Muscle of arm (tissue), 12 donors: ENCODE measurements around the gene PRKCE. TPM values are rescaled to one million over a fixed set of nuclear protein-coding genes. Genes with fewer than 3 reads are reported as not detected.
A peak's percentile ranks its signal among the peaks of the same experiment; 100 is the strongest.
"Not testable (repeated sequence)": the region's sequence is repeated elsewhere in the genome, so short reads cannot be mapped to it uniquely, and the experiment has no call there.

Experiments used
- DNase-seq: peaks from one replicate; pipeline ENCODE4 v3.0.0-alpha.2; 2013
- polyA plus RNA-seq, 12 donors: library from polyadenylated mRNA; unstranded; fragments of 120-200 nt; gene quantifications; one replicate each; pipeline ENCODE4 v1.2.1, GENCODE V29; 2013; ENCODE audit not compliant: insufficient read length in 12 of 12

PRKCE gene
- polyA plus RNA-seq, 12 donors: 4.5 to 17.3 (median 5.4) TPM; not detected in 1

GRCh38 chr2:45888167-45888566 lies 236.7 kb downstream of the PRKCE start:
- DNase-seq: no peak

DNA sequence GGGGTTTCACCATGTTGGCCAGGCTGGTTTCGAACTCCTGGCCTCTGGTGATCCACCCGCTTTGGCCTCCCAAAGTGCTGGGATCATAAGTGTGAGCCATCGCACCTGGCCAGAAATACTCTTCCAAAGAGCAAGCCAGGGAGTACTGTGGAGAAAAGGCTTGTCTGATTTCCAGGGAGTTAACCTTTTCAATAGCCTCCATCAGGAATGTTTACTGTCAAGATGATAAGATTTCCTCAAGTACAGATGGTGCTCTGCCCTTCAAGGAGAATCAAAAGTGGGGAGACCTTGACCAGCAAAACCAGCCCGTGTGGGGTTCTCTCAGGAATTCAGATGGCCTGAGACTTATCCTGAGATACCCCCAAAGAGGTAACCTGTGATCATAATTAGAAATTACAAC lies 237.2 kb downstream of the PRKCE start:
- DNase-seq: no peak

DNA sequence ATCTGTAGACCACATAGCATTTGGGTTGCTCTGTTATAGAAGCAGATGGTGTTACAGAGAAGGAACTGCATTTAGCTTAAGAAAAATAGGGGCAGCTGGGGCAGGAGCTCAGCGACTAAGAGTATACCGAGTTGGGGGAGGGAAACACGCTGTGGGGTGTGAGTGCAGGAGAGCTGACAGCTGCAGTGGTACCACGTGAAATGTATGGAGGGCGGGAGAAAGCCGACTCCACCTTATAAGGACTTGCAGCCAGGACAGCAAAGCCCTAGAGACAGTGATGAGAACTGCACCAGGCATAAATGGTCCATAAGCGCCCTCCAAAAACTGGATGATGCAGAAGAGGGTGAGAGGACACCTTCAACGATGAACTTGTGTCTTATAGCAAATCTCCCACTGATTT lies 237.6 kb downstream of the PRKCE start:
- DNase-seq: no peak

DNA sequence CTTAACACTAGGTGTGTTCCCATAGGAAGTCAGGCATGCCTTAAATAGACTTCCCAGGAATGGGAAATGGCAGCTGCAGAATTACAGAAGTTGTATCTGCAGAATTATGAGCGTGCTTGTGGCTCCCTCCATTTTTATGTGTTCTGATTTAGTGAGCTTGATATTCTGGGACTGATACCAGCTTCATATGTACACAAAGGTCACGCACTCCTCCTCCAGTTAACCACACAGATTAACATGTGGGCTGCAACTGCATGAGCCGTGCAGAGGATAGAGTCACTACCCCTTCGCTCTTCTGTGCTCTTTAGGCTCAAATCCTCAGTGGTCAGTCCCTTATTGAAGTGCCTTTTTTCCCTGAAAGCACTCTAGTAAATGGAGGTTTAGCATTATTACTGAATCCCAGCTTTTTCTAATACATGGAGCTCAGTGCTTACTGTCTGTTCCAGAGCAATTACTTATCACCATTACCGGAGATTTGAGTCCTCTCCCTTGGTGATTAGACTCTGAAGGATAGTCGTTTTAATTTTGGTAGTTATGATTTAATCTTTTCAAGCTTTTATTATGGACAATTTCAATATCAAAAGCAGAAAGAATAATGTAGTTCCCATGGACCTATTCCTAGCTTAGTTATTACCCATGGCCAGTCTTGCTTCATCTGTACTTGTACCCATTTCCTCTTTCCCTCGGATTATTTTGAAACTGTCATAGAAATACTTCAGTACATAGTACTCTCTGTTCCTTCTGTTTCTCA lies 238.3 kb downstream of the PRKCE start:
- DNase-seq: no peak

DNA sequence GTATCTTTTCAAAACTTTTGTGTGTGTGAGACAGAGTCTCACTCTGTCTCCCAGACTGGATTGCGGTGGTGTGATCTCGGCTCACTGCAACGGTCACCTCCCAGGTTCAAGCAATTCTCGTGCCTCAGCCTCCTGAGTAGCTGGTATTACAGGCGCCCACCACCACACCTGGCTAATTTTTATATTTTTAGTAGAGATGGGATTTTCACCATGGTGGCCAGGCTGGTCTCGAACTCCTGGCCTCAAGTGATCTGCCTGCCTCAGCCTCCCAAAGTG lies 238.8 kb downstream of the PRKCE start:
- DNase-seq: not testable (repeated sequence)

DNA sequence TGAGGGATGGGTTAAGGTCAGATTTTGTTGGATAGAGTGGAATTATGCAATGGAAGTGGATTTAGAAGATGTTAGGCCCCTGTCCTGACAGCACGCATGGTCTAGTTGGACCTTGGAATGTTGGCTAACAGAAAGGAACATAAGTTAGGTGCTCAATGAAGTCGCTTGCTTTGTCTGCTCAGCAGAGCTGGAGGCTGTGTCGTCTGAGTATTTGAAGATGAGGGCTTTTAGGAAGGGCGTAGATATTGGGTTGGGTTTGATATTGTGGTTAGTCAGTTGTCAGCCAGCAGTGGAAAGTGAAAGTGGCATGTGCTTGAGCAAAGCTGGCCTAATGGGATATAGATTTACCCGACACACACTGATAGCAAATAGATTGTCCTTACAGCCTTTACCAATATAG lies 239.3 kb downstream of the PRKCE start:
- DNase-seq: no peak

GRCh38 chr2:45891719-45892424 lies 240.4 kb downstream of the PRKCE start:
- no peak for DNase-seq

DNA sequence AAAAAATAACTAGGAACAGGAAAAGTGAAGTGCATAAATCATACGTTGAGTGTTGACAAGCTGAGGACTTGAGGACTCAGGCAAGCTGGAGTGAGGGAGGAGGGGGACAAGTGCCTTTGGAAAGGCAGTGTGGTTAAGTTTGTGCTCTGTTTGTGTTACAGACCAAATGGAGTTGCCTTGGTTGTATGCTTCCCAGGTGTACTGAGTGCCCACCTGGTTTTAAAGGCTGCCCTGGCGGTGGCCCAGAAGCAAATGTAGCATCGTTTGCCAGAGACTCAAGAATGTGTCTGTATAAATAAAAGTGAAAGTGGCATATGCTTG lies 240.9 kb downstream of the PRKCE start:
- no peak for DNase-seq

DNA sequence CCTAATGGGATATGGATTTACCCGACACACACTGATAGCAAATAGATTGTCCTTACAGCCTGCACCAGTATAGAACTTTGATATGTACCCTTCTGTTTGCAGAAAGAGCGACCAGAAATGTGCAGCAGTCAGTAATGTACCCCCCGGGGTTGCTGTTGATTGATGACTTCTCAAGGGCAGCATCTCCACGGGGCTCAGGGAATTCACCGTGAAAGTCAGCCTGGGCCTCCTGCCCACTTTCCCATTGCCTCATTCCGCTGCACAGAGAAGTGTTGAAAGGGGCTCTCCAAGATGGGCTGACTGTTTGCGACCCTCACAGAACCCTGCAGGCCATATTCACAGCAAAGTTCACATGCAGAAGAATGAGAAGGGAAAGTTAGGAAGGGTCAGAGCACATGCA lies 241.3 kb downstream of the PRKCE start:
- DNase-seq: no peak

GRCh38 chr2:45894211-45894610 lies 242.7 kb downstream of the PRKCE start:
- no peak for DNase-seq

DNA sequence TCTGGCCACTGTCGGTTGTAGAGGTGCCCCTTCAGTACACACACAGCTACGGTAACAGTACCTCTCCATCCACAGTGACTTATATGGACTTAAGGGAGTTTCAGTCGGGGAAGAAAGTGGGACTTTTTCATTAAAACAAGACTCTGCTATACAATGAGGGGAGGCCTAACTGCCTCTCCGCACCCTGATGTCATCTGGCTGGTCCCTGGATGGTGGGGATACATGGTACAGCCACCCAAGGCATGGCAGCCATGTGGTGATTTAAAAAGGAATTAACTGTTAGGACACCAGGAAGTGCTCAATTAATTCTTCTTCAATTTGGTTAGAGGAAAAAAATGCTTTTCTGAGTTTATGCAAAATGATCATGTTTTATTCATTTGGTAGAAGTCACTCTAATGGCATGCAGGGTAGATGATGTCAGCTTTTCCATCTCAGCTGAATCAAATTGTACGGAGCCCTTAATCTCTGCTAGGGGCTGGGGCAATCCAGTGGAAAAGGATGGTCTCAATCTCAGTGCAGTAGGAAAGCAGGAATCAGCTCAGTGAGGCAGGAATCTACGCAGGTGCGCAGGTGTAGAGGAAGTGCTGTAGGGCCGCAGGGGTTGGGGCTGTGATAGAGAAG lies 243.9 kb downstream of the PRKCE start:
- DNase-seq: peak; percentile 58

DNA sequence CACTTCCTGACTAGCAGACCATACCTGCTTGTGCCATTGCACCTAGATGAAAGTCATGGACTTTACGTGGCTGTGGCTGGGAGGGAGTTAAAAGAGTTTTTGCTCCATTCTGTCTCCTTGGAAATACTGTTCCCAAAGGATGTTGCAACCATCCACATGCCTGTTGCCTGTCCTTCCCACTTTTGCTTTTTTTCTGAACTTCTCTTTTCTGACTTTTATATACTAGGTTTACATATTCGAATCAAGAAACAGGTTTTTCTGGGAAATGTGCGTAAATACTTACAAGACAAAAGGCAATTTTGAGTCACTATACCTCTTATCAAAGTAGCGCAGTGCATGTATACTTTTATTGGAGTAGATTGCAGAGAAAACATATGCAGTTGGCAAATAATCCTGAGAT lies 244.8 kb downstream of the PRKCE start:
- DNase-seq: no peak

DNA sequence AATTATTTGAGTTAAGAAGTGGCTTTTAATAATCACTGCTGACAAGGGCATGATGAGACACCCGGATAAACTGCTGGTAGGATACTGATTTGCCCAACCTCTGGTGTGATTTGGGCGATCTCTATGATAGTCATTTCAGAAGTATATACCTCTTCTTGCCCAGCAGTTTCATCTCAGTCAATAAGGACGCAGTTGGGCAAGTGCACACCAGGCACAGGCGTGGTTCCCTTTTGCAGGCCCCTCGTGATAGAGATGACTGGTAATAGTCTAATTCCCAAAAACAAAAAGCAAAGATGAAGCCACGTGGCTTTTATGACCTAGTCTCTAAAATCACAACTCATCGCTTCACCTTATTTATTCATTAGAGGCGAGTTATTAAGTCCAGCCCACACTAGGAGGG lies 246.4 kb downstream of the PRKCE start:
- DNase-seq: no peak

DNA sequence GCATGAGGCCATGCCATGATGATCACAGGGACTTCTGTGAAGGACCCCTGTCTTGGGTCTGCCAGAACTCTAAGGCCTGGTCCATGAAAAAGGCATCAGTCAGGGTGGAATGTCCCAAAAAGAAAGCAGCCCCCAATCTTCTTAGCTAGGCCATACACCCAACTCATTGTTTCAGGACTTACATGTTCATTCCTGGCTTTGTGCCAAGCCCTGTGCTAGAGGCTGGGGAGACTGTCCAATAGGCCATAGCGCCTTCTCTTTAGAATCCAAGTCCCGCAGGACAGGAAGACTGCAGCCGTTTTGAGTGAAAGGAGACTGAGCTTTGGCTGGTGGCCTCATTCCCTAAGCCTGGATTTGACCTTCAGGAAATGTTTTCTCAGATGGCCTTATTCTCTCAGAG lies 247.3 kb downstream of the PRKCE start:
- DNase-seq: peak; percentile 59

- peak; percentile 66 for DNase-seq
Observed at GRCh38 chr2:45899926-45900325, 248.5 kb downstream of the PRKCE start.

- DNase-seq: peak; percentile 84
Observed at GRCh38 chr2:45901468-45902032, 250.1 kb downstream of the PRKCE start.

- no peak for DNase-seq
Observed at GRCh38 chr2:45902380-45902779, 250.9 kb downstream of the PRKCE start.

DNA sequence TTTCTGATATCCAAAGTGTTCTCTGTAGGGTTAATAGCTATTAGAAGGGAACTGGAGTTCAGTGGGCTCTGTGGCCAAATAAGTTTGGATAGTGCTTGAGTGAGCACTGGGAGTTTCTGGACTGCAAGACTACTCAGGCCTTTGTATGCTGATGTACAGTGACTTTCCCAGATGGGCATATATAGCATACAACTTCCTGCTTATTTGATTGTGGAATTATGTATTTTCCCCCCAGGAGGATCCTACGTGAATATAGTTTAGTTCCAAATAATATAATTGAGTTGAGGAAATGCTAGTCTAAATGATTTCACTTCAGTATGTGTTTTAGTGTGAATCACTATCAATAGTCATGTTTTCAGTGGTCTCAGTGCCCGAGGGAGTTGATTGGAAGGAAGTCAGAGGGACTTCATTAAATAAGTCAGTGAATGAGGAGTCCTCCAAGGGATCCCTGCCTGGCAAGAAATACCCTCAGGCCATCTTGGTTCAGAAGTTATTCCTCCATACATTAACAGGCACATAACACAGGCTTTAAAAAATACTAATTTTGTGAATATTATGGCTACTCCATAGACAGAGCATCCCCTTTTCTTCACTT lies 251.4 kb downstream of the PRKCE start:
- DNase-seq: peak; percentile 63

- DNase-seq: no peak
Observed at GRCh38 chr2:45904267-45904945, 252.9 kb downstream of the PRKCE start.

DNA sequence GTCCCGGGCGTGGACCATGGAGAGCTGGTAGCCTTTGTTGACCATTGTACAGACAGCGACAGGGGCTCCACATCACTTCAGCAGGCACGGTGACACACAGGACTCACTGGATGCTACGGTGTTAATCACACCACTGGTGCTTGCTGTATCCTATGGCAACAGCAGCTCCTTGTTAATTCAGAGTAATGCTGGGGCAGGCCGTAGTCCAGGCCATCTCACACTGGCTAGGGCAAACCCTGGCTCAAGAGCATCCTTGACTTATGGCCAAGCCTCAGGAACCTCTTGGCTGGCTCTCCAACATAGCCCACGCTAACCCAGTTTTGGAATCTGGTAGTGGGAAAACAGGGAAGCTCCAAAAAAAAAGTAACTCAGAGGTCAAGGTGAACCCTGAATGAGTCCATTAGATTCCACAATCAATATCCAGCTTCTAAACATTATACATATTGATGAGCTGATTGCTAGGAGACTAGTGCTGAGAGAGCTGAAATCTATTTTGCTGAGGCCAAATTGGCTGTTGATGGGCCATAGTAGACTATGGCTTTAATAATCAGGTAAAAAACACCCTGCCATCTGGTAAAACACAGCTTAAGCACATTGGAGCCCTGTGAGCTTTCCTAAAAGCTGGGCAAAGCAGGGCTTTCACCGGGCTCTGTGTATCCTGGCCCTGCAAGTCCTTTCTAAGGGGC lies 253.6 kb downstream of the PRKCE start:
- no peak for DNase-seq

GRCh38 chr2:45905632-45905958 lies 254.1 kb downstream of the PRKCE start:
- no peak for DNase-seq

DNA sequence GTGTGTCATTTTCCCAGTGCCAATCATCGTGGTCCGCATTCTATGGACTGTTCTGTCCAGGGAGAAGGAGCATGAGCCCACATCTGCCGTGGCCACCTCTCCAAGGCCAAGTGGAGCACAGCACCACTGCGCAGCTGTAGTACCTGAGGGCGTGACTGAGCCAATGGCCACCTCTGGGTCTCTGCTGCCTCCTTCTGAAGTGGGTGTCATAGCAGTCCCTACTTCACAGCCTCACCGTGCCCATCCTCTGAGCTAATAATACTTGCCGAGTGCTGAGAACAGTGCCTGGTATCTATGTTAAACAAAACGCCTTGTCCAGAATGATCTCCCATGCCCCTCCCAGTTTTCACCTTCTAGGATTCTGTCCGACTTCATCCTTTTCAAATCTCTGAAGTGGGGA lies 256.1 kb downstream of the PRKCE start:
- DNase-seq: no peak
